Brain microvascular endothelial cell (primary cell): Measurements from ENCODE around the gene S1PR4.
"Not testable (repeated sequence)": the region's sequence is repeated elsewhere in the genome, so short reads cannot be mapped to it uniquely, and the experiment has no call there.

Source experiments
- DNase-seq: peaks from one replicate; pipeline ENCODE4 v3.0.0-alpha.2; 2020
- H3K27ac ChIP-seq: fragments of 250-450 bp; sonication (Bioruptor Pico); 2 replicates; pipeline ENCODE4 v1.5.1; 2020; ENCODE audit warnings: mild to moderate bottlenecking, moderate library complexity
- H3K27me3 ChIP-seq: fragments of 250-450 bp; sonication (Bioruptor Pico); replicated peaks from 2 replicates; pipeline ENCODE4 v1.5.1; 2020; ENCODE audit warnings: mild to moderate bottlenecking
- H3K36me3 ChIP-seq: fragments of 250-450 bp; sonication (Bioruptor Pico); replicated peaks from 2 replicates; pipeline ENCODE4 v1.5.1; 2020; ENCODE audit warnings: mild to moderate bottlenecking
- H3K4me3 ChIP-seq: 2 replicates; pipeline ENCODE4 v1.5.1; 2011; ENCODE audit warnings: low read depth, mild to moderate bottlenecking, control low read depth, low read length, moderate library complexity
- in situ Hi-C: cut with HindIII; loops from 2 replicates; pipeline ENCODE4 v1.10.0; 2017; ENCODE audit warnings: low sequenced_read_pairs, low pct_ligation_motif_present
- TF ChIP-seq, protein P1 (sequence below): IDR thresholded peaks from 2 replicates; pipeline ENCODE4 v1.5.1; 2011; ENCODE audit warnings: low read depth, mild to moderate bottlenecking, moderate library complexity, low read length, control low read depth, inconsistent platforms; ENCODE audit errors: missing control alignments

S1PR4 gene

DNA sequence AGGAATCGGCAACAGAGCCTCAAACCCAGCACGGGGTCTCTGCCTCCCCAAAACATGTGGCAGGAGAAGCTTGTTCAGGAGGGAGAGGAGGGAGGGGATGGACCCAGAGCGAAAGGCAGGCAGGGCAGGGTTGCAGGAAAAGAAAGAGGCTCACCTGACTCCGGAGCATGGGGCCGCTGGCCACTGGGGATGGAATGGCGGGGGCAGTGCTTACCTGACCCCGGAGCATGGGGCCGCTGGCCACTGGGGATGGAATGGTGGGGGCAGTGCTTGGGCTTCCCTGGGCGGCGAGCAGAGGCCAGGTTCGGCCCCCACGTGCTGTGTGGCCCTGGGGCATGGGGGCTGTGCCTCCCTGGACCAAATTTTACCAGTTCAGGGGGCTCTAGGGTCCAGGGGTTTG lies 32.6 kb downstream of the S1PR4 start:
- no peak for DNase-seq
- Histone ChIP-seq H3K36me3 (peaks cover 20% of the 10 kb centered on the region), H3K27me3 (no peaks in the 10 kb centered on the region), H3K4me3 (no peak overlapping the region), H3K27ac (no peak overlapping the region)
- TF ChIP-seq, protein P1, sequence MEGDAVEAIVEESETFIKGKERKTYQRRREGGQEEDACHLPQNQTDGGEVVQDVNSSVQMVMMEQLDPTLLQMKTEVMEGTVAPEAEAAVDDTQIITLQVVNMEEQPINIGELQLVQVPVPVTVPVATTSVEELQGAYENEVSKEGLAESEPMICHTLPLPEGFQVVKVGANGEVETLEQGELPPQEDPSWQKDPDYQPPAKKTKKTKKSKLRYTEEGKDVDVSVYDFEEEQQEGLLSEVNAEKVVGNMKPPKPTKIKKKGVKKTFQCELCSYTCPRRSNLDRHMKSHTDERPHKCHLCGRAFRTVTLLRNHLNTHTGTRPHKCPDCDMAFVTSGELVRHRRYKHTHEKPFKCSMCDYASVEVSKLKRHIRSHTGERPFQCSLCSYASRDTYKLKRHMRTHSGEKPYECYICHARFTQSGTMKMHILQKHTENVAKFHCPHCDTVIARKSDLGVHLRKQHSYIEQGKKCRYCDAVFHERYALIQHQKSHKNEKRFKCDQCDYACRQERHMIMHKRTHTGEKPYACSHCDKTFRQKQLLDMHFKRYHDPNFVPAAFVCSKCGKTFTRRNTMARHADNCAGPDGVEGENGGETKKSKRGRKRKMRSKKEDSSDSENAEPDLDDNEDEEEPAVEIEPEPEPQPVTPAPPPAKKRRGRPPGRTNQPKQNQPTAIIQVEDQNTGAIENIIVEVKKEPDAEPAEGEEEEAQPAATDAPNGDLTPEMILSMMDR = no peak
- in situ Hi-C loops = no loop called here

DNA sequence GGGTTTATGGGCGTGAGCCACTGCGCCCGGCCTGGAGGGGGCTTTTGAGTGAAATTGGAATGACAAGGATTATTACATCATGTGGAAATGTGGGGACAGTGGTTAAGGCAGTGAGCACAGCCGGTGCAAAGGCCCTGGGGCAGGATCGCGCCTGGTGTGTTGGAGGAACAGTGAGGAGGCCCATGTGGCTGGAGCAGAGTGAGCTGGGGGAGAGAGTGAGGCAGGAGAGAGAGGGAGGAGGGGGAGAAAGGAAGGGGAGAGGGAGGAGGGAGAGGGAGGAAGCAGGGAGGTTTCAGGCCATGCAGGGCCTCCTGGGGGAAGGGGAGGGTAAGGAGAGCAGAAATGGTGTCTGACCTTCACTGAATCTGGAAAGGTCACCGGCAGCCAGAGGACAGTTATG lies 34.6 kb downstream of the S1PR4 start:
- DNase-seq = no peak
- Histone ChIP-seq H3K27me3 (no peaks in the 10 kb centered on the region), H3K4me3 (no peak overlapping the region), H3K27ac (no peak overlapping the region), H3K36me3 (peaks cover under 1% of the 10 kb centered on the region)
- TF ChIP-seq, protein P1 = no peak
- in situ Hi-C loops = no loop called here

DNA sequence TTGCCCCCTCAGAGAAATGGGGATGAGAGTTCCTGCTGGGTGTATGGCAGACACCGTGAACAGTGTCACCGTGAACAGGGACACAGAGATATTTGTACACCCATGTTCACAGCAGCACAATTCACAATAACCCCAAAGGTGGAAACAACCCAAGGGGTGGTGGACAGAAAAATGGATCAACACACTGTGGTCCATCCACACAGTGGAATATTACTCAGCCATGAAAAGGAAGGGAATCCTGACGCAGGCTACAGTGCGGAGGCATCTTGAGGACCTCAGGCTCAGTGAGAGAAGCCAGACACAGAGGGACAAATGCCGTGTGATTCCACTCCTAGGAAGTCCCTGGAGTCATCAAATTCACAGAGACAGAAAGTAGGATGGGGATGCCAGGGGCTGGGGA lies 38.3 kb downstream of the S1PR4 start:
- no peak overlapping the region for H3K4me3 ChIP-seq
- TF ChIP-seq, protein P1 = no peak
- in situ Hi-C loops = no loop called here
- H3K27me3 ChIP-seq = no peaks in the 10 kb centered on the region
- no peak overlapping the region for H3K27ac ChIP-seq
- no peaks in the 10 kb centered on the region for H3K36me3 ChIP-seq
- DNase-seq = no peak

DNA sequence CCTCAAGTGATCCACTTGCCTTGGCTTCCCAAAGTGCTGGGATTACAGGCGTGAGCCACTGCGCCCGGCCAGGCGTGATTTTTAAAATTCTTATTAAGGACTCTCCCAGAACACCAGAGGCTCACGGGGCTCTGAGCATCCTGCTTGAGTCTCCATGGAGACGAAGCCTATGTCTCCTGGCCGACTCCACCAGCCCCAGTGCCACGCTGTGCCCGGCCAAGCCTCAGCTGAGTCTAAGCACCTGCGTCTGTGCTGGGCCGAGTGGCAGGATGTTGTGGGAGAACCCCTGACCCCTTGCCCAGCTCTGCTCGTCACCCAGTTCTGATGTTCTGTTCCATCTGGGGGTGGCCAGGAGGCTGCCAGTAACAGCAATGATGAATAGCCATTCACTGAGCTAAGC lies 42.0 kb downstream of the S1PR4 start:
- DNase-seq = no peak
- Histone ChIP-seq H3K4me3 (no peak overlapping the region), H3K36me3 (no peaks in the 10 kb centered on the region), H3K27ac (no peak overlapping the region), H3K27me3 (peaks cover 8% of the 10 kb centered on the region)
- in situ Hi-C loops = no loop called here
- TF ChIP-seq, protein P1 = no peak

DNA sequence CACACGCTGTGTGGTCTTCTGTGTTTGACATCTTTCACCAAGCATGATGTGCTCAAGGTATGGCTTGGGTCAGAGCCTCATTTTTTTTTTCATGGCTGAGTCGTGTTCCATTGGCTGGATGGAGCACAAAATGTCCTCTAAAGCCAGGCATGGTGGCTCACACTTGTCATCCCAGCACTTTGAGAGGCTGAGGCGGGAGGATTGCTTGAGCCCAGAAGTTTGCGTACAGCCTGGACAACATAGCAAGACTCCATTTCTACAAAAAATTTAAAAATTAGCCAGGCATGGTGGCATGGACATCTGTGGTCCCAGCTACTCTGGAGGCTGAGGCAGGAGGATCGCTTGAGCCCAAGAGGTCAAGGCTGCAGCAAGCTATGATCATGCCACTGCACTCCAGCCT lies 43.0 kb downstream of the S1PR4 start:
- peaks cover 16% of the 10 kb centered on the region for H3K27me3 ChIP-seq
- in situ Hi-C loops, DNase-seq, H3K27ac ChIP-seq, H3K4me3 ChIP-seq, H3K36me3 ChIP-seq: not testable (repeated sequence)

DNA sequence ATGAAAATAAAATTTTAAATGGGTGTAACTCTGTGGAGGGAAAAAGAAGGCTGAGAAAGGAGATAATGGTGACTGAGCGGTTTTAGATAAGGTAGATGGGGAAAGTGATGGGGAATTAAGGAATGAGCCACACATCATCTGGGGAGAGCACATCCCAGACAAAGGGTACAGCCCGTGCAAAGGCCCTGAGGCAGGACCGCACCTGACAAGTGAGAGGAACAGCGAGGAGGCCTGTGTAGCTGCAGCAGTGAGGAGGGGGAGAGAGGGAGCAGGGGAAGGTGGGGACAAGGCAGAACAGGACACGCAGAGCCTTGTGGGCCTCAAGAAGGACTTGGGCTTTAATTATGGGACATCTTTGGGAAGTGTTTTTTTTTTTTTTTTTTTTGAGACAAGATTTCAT lies 44.1 kb downstream of the S1PR4 start:
- in situ Hi-C loops = no loop called here
- Histone ChIP-seq H3K27ac (no peak overlapping the region), H3K4me3 (no peak overlapping the region), H3K36me3 (no peaks in the 10 kb centered on the region), H3K27me3 (peaks cover 20% of the 10 kb centered on the region)
- DNase-seq = no peak
- TF ChIP-seq, protein P1 = no peak
